MG63 (cell line): Measurements from ENCODE around the gene EDNRB. TPM values are rescaled to one million over a fixed set of nuclear protein-coding genes. Genes with fewer than 3 reads are reported as not detected.
"Not testable (repeated sequence)": the region's sequence is repeated elsewhere in the genome, so short reads cannot be mapped to it uniquely, and the experiment has no call there.

Source experiments
- DNase-seq: peaks from one replicate; pipeline ENCODE4 v3.0.0-alpha.2; 2020
- H3K27me3 ChIP-seq: fragments of 250-450 bp; sonication (Bioruptor Pico); 2 replicates; pipeline ENCODE4 v1.5.1; 2020; ENCODE audit warnings: mild to moderate bottlenecking, moderate library complexity
- H3K36me3 ChIP-seq: fragments of 250-450 bp; sonication (Bioruptor Pico); 2 replicates; pipeline ENCODE4 v1.5.1; 2020; ENCODE audit warnings: mild to moderate bottlenecking, moderate library complexity
- H3K4me3 ChIP-seq: fragments of 250-450 bp; sonication (Bioruptor Pico); 2 replicates; pipeline ENCODE4 v1.5.1; 2020; ENCODE audit warnings: mild to moderate bottlenecking, moderate library complexity
- H3K9me3 ChIP-seq: fragments of 250-450 bp; sonication (Bioruptor Pico); 2 replicates; pipeline ENCODE4 v1.5.1; 2020; ENCODE audit warnings: mild to moderate bottlenecking, moderate library complexity
- total RNA-seq: library from RNA; depleted of rRNA; stranded (reverse); fragments of >200 nt; shearing (Covaris generic); gene quantifications from 2 replicates; pipeline ENCODE4 v1.2.3, GENCODE V29; 2014; ENCODE audit warnings: low replicate concordance; rRNA removed

The EDNRB gene
- total RNA-seq: not detected in 2 replicates

GRCh38 chr13:77918391-77919245, at the start of gene EDNRB:
EDNRB (minus strand) TSS chr13:77918831; CDS start chr13:77918573, 258 bp downstream.
- Histone ChIP-seq H3K9me3 (no peaks in the 10 kb centered on the region), H3K27me3 (peaks cover 10% of the 10 kb centered on the region), H3K36me3 (no peaks in the 10 kb centered on the region), H3K4me3 (peak within 1 kb of the TSS; percentile 33)
- DNase-seq: peak; percentile 51

GRCh38 chr13:77966671-77967070, 48.0 kb upstream of the EDNRB start:
- Histone ChIP-seq H3K27me3 (no peaks in the 10 kb centered on the region), H3K36me3 (no peaks in the 10 kb centered on the region), H3K4me3 (no peak overlapping the region), H3K9me3 (no peaks in the 10 kb centered on the region)
- no peak for DNase-seq

GRCh38 chr13:77952737-77953136, 34.1 kb upstream of the EDNRB start:
- no peaks in the 10 kb centered on the region for H3K27me3 ChIP-seq
- no peak for DNase-seq
- H3K9me3 ChIP-seq: no peaks in the 10 kb centered on the region
- no peaks in the 10 kb centered on the region for H3K36me3 ChIP-seq
- H3K4me3 ChIP-seq: no peak overlapping the region

GRCh38 chr13:77952276-77952675, 33.6 kb upstream of the EDNRB start:
- no peak for DNase-seq
- H3K4me3 ChIP-seq: no peak overlapping the region
- H3K36me3 ChIP-seq: no peaks in the 10 kb centered on the region
- H3K9me3 ChIP-seq: no peaks in the 10 kb centered on the region
- H3K27me3 ChIP-seq: no peaks in the 10 kb centered on the region

GRCh38 chr13:77946522-77946921, 27.9 kb upstream of the EDNRB start:
- Histone ChIP-seq H3K27me3 (peaks cover 2% of the 10 kb centered on the region; the same call in 1 of the 2 replicates), H3K36me3 (no peaks in the 10 kb centered on the region), H3K4me3 (no peak overlapping the region), H3K9me3 (no peaks in the 10 kb centered on the region)
- no peak for DNase-seq

- not testable (repeated sequence) for DNase-seq, H3K9me3 ChIP-seq, H3K27me3 ChIP-seq, H3K4me3 ChIP-seq, H3K36me3 ChIP-seq
These were observed 16.4 kb upstream of the EDNRB start for GRCh38 chr13:77935063-77935462.

- H3K9me3 ChIP-seq: no peaks in the 10 kb centered on the region
- H3K4me3 ChIP-seq: no peak overlapping the region
- H3K27me3 ChIP-seq: no peaks in the 10 kb centered on the region
- no peaks in the 10 kb centered on the region for H3K36me3 ChIP-seq
- DNase-seq: no peak
These were observed 11.8 kb upstream of the EDNRB start for GRCh38 chr13:77930430-77930829.

GRCh38 chr13:77928909-77929308, 10.3 kb upstream of the EDNRB start:
- no peaks in the 10 kb centered on the region for H3K9me3 ChIP-seq
- no peaks in the 10 kb centered on the region for H3K36me3 ChIP-seq
- no peak for DNase-seq
- no peaks in the 10 kb centered on the region for H3K27me3 ChIP-seq
- H3K4me3 ChIP-seq: no peak overlapping the region

- Histone ChIP-seq H3K27me3 (no peaks in the 10 kb centered on the region), H3K9me3 (no peaks in the 10 kb centered on the region), H3K36me3 (no peaks in the 10 kb centered on the region), H3K4me3 (no peak overlapping the region)
- no peak for DNase-seq
These were observed 7.0 kb upstream of the EDNRB start for GRCh38 chr13:77925616-77926015.

- no peak for DNase-seq
- H3K27me3 ChIP-seq: peaks cover 10% of the 10 kb centered on the region
- H3K36me3 ChIP-seq: no peaks in the 10 kb centered on the region
- no peak overlapping the region for H3K4me3 ChIP-seq
- no peaks in the 10 kb centered on the region for H3K9me3 ChIP-seq
These were observed 1.3 kb upstream of the EDNRB start for GRCh38 chr13:77919921-77920294.

- H3K27me3 ChIP-seq: peaks cover 10% of the 10 kb centered on the region
- peak; percentile 0 for DNase-seq
- H3K36me3 ChIP-seq: no peaks in the 10 kb centered on the region
- peak overlapping the region; percentile 33 for H3K4me3 ChIP-seq
- no peaks in the 10 kb centered on the region for H3K9me3 ChIP-seq
These were observed 752 bp upstream of the EDNRB start for GRCh38 chr13:77919246-77919920.

GRCh38 chr13:77916488-77916887, 2.1 kb downstream of the EDNRB start:
- Histone ChIP-seq H3K36me3 (no peaks in the 10 kb centered on the region), H3K4me3 (no peak overlapping the region), H3K9me3 (no peaks in the 10 kb centered on the region), H3K27me3 (peaks cover 10% of the 10 kb centered on the region)
- DNase-seq: no peak

GRCh38 chr13:77915686-77916085, 2.9 kb downstream of the EDNRB start:
- peaks cover 10% of the 10 kb centered on the region for H3K27me3 ChIP-seq

GRCh38 chr13:77913003-77913402, 5.6 kb downstream of the EDNRB start:
- H3K9me3 ChIP-seq: no peaks in the 10 kb centered on the region
- no peak for DNase-seq

More at GRCh38 chr13:77915686-77916085, 2.9 kb downstream of the EDNRB start:
- no peaks in the 10 kb centered on the region for H3K36me3 ChIP-seq
- H3K4me3 ChIP-seq: no peak overlapping the region
- no peaks in the 10 kb centered on the region for H3K9me3 ChIP-seq
- no peak for DNase-seq

GRCh38 chr13:77911751-77912150, 6.9 kb downstream of the EDNRB start:
- DNase-seq: no peak
- H3K36me3 ChIP-seq: no peaks in the 10 kb centered on the region
- no peak overlapping the region for H3K4me3 ChIP-seq
- no peaks in the 10 kb centered on the region for H3K27me3 ChIP-seq
- no peaks in the 10 kb centered on the region for H3K9me3 ChIP-seq

More at GRCh38 chr13:77913003-77913402, 5.6 kb downstream of the EDNRB start:
- no peak overlapping the region for H3K4me3 ChIP-seq
- H3K36me3 ChIP-seq: no peaks in the 10 kb centered on the region
- no peaks in the 10 kb centered on the region for H3K27me3 ChIP-seq

GRCh38 chr13:77909827-77910226, 8.8 kb downstream of the EDNRB start:
- no peaks in the 10 kb centered on the region for H3K27me3 ChIP-seq
- H3K36me3 ChIP-seq: no peaks in the 10 kb centered on the region
- DNase-seq: no peak
- no peaks in the 10 kb centered on the region for H3K9me3 ChIP-seq
- no peak overlapping the region for H3K4me3 ChIP-seq

GRCh38 chr13:77908531-77908930, 10.1 kb downstream of the EDNRB start:
- H3K9me3 ChIP-seq: no peaks in the 10 kb centered on the region
- H3K27me3 ChIP-seq: no peaks in the 10 kb centered on the region
- no peak for DNase-seq
- H3K36me3 ChIP-seq: no peaks in the 10 kb centered on the region
- no peak overlapping the region for H3K4me3 ChIP-seq
